IMR-90 (cell line): Measurements from ENCODE around the gene SEMA6A. TPM values are rescaled to one million over a fixed set of nuclear protein-coding genes. Genes with fewer than 3 reads are reported as not detected.

Experiments
- ATAC-seq: fragments of 200-7000 bp; cut with Tn5 transposase; 2 replicates; pipeline ENCODE4 v1.9.1; 2020; ENCODE audit warnings: low read depth, mild to moderate bottlenecking, moderate library complexity
- BruUV-seq: library from RNA; stranded (reverse); fragments of 400-500 nt; replicated peaks from 2 replicates; lab custom pipeline; 2021; lab: Mats Ljungman, UMichigan
- CTCF ChIA-PET: fragments of 300-600 bp; formaldehyde crosslinking; extraction: SDS; loops from one replicate; lab custom pipeline; 2021; ENCODE audit warnings: antibody characterized with exemption; lab: Yijun Ruan, JAX
- POLR2A ChIA-PET: fragments of 300-600 bp; sonication (Branson Sonifier 250); formaldehyde crosslinking; loops from one replicate; lab custom pipeline; 2022; ENCODE audit warnings: antibody characterized with exemption; ENCODE audit not compliant: unreplicated experiment; lab: Charles Lee
- DNase-seq: peaks from one replicate; pipeline ENCODE4 v3.0.0; 2013
- H2AFZ ChIP-seq: replicated peaks from 2 replicates; pipeline ENCODE3; 2013; ENCODE audit warnings: low read length, mild to moderate bottlenecking; ENCODE audit not compliant: poor library complexity
- H2AK5ac ChIP-seq: 2 replicates; pipeline ENCODE4 v1.6.1; 2013; ENCODE audit warnings: low read depth, low read length, inconsistent platforms
- H2AK9ac ChIP-seq: replicated peaks from 2 replicates; pipeline ENCODE3; 2013; ENCODE audit warnings: mild to moderate bottlenecking, low read depth, low read length, moderate library complexity; ENCODE audit not compliant: poor library complexity
- H2BK120ac ChIP-seq: 2 replicates; pipeline ENCODE4 v1.6.1; 2013; ENCODE audit warnings: low read depth, low read length, inconsistent platforms
- H2BK15ac ChIP-seq: 3 replicates; pipeline ENCODE4 v1.6.1; 2013; ENCODE audit warnings: low read depth, low read length, inconsistent platforms
- H2BK20ac ChIP-seq: 2 replicates; pipeline ENCODE4 v1.6.1; 2013; ENCODE audit warnings: low read depth, mild to moderate bottlenecking, inconsistent platforms, low read length, moderate library complexity
- H2BK5ac ChIP-seq: 2 replicates; pipeline ENCODE4 v1.6.1; 2013; ENCODE audit warnings: mild to moderate bottlenecking, low read depth, low read length, inconsistent platforms; ENCODE audit not compliant: poor library complexity, severe bottlenecking
- H3K14ac ChIP-seq: replicated peaks from 2 replicates; pipeline ENCODE4 v1.6.1; 2013; ENCODE audit warnings: low read depth, low read length, inconsistent platforms
- H3K18ac ChIP-seq: 2 replicates; pipeline ENCODE4 v1.6.1; 2013; ENCODE audit warnings: low read depth, low read length, control low read depth
- H3K23ac ChIP-seq: 2 replicates; pipeline ENCODE4 v1.6.1; 2013; ENCODE audit warnings: low read depth, low read length, inconsistent platforms
- H3K27ac ChIP-seq: 2 replicates; pipeline ENCODE4 v1.5.1; 2013; ENCODE audit warnings: mild to moderate bottlenecking, control low read depth, low read length; ENCODE audit not compliant: insufficient read depth
- H3K27me3 ChIP-seq: 2 replicates; pipeline ENCODE4 v1.6.1; 2013; ENCODE audit warnings: low read length; ENCODE audit not compliant: control insufficient read depth, insufficient read depth
- H3K36me3 ChIP-seq: 2 replicates; pipeline ENCODE4 v1.6.1; 2013; ENCODE audit warnings: low read length, mixed read lengths; ENCODE audit not compliant: control insufficient read depth, insufficient read depth
- H3K4ac ChIP-seq: 2 replicates; pipeline ENCODE4 v1.6.1; 2013; ENCODE audit warnings: low read depth, low read length, inconsistent platforms
- H3K4me1 ChIP-seq: 2 replicates; pipeline ENCODE4 v1.6.1; 2013; ENCODE audit warnings: low read length, mixed read lengths; ENCODE audit not compliant: control insufficient read depth, insufficient read depth
- H3K4me2 ChIP-seq: 2 replicates; pipeline ENCODE4 v1.6.1; 2013; ENCODE audit warnings: low read depth, mild to moderate bottlenecking, control low read depth, low read length, moderate library complexity
- H3K4me3 ChIP-seq: 2 replicates; pipeline ENCODE4 v1.5.1; 2013; ENCODE audit warnings: low read depth, mild to moderate bottlenecking, control low read depth, low read length, moderate library complexity; ENCODE audit not compliant: insufficient read depth
- H3K56ac ChIP-seq: 2 replicates; pipeline ENCODE4 v1.6.1; 2013; ENCODE audit warnings: low read length, inconsistent platforms; ENCODE audit not compliant: insufficient read depth; ENCODE audit errors: extremely low read depth
- H3K79me1 ChIP-seq, 2 experiments: 2 replicates each; pipeline ENCODE4 v1.6.1; 2013; ENCODE audit warnings: low read length in 2 of 2, inconsistent platforms in 1 of 2, low read depth in 1 of 2
- H3K9ac ChIP-seq: 2 replicates; pipeline ENCODE4 v1.6.1; 2013; ENCODE audit warnings: low read depth, low read length, control low read depth
- H3K9me1 ChIP-seq: 2 replicates; pipeline ENCODE4 v1.6.1; 2013; ENCODE audit warnings: low read length, inconsistent platforms; ENCODE audit not compliant: insufficient read depth
- H3K9me3 ChIP-seq: 2 replicates; pipeline ENCODE4 v1.6.1; 2013; ENCODE audit warnings: low read length; ENCODE audit not compliant: control insufficient read depth, insufficient read depth
- H4K20me1 ChIP-seq: 2 replicates; pipeline ENCODE4 v1.6.1; 2013; ENCODE audit warnings: low read length, inconsistent platforms; ENCODE audit not compliant: insufficient read depth
- H4K5ac ChIP-seq: 2 replicates; pipeline ENCODE4 v1.6.1; 2013; ENCODE audit warnings: mild to moderate bottlenecking, low read depth, low read length, control low read depth
- H4K8ac ChIP-seq, 2 experiments: 2 replicates each; pipeline ENCODE4 v1.6.1; 2013; ENCODE audit warnings: low read depth in 2 of 2, low read length in 2 of 2, control low read depth in 1 of 2, inconsistent platforms in 1 of 2
- H4K91ac ChIP-seq: 2 replicates; pipeline ENCODE4 v1.6.1; 2013; ENCODE audit warnings: low read depth, low read length, inconsistent platforms; ENCODE audit not compliant: insufficient read depth
- CEBPB ChIP-seq: IDR thresholded peaks from 2 replicates; pipeline ENCODE4 v1.6.1; 2012; ENCODE audit warnings: low read depth, low read length, improper control_type of control experiment
- CTCF ChIP-seq: conservative IDR thresholded peaks from 2 replicates; pipeline ENCODE4 v1.5.1; 2012; ENCODE audit warnings: mild to moderate bottlenecking, low read depth, low read length, improper control_type of control experiment
- ELK1 ChIP-seq: fragments of 150-350 bp; IDR thresholded peaks from 2 replicates; pipeline ENCODE4 v1.6.1; 2016; ENCODE audit warnings: low read depth, mild to moderate bottlenecking, low read length, moderate library complexity, borderline replicate concordance
- MAFK ChIP-seq: IDR thresholded peaks from 2 replicates; pipeline ENCODE4 v1.6.1; 2012; ENCODE audit warnings: low read depth, low read length, improper control_type of control experiment
- NFE2L2 ChIP-seq: fragments of 150-350 bp; IDR thresholded peaks from 2 replicates; pipeline ENCODE4 v1.6.1; 2016; ENCODE audit warnings: low read depth, mild to moderate bottlenecking, low read length
- POLR2A ChIP-seq: IDR thresholded peaks from 2 replicates; pipeline ENCODE4 v1.6.1; 2012; ENCODE audit warnings: mild to moderate bottlenecking, low read depth, low read length
- RCOR1 ChIP-seq: IDR thresholded peaks from 2 replicates; pipeline ENCODE4 v1.6.1; 2012; ENCODE audit warnings: mild to moderate bottlenecking, low read length, improper control_type of control experiment; ENCODE audit not compliant: insufficient replicate concordance
- USF2 ChIP-seq: fragments of 150-350 bp; IDR thresholded peaks from 2 replicates; pipeline ENCODE4 v1.6.1; 2017; ENCODE audit warnings: mild to moderate bottlenecking, antibody characterized with exemption, low read length, low read depth
- WGBS, 2 experiments: methylation state at CpG; one replicate each; pipeline versions ENCODE4 v1.1.5 to v1.1.7; 2013; ENCODE audit warnings: missing lambda C conversion rate in 2 of 2; ENCODE audit not compliant: insufficient read length in 1 of 2; ENCODE audit errors: extremely low coverage in 2 of 2; 5-methylcytosine and 5-hydroxymethylcytosine counted together
- dilution Hi-C: fragments of 300-500 bp; cut with HindIII; formaldehyde crosslinking; loops from one replicate; pipeline ENCODE4 v1.14.3; 2018; ENCODE audit warnings: low sequenced_read_pairs; ENCODE audit not compliant: unreplicated experiment
- in situ Hi-C: fragments of 300-500 bp; cut with MboI; formaldehyde crosslinking; loops from 3 replicates; pipeline ENCODE4 v1.14.3; 2019; ENCODE audit warnings: low sequenced_read_pairs, inconsistent platforms, mixed read lengths
- intact Hi-C: fragments of 100-400 bp; cut with micrococcal nuclease; formaldehyde crosslinking; loops from 2 replicates; pipeline ENCODE4 v1.10.0; 2022
- polyA plus RNA-seq, 3 experiments: library from polyadenylated mRNA; depleted of rRNA; stranded (reverse); fragments of >200 nt; gene quantifications; 2 replicates each; pipeline ENCODE4 v1.2.3, GENCODE V29; 2012; ENCODE audit warnings: low replicate concordance in 1 of 3
- total RNA-seq: library from RNA; depleted of rRNA; stranded (reverse); fragments of >200 nt; gene quantifications from 2 replicates; pipeline ENCODE4 v1.2.3, GENCODE V29; 2012

SEMA6A gene
- total and polyA plus RNA-seq, 2 of the 4 experiments (the other 2 are of a cell fraction): 0.27 to 0.36 TPM

GRCh38 chr5:116529615-116530014 is 45.0 kb downstream of the SEMA6A start:
- Histone ChIP-seq H3K23ac (no peak overlapping the region), H3K9me3 (no peaks in the 10 kb centered on the region), H2BK5ac (no peak overlapping the region), H2AFZ (no peak overlapping the region), H2BK15ac (no peak overlapping the region), H3K14ac (no peak overlapping the region), H4K5ac (no peak overlapping the region), H3K4me3 (no peak overlapping the region), H3K4me2 (no peak overlapping the region), H2BK120ac (no peak overlapping the region), H2BK20ac (no peak overlapping the region), H3K4ac (no peak overlapping the region), H4K20me1 (no peaks in the 10 kb centered on the region), H2AK9ac (no peak overlapping the region), H3K18ac (no peak overlapping the region), H3K9me1 (no peaks in the 10 kb centered on the region), H4K91ac (no peak overlapping the region), H3K4me1 (no peaks in the 10 kb centered on the region), H3K79me1 (no peaks in the 10 kb centered on the region), H3K27me3 (no peaks in the 10 kb centered on the region; the same call in 1 of the 2 replicates), H3K56ac (no peak overlapping the region), H4K8ac (no peak overlapping the region), H3K27ac (no peak overlapping the region), H2AK5ac (no peak overlapping the region), H3K36me3 (no peaks in the 10 kb centered on the region), H3K9ac (no peak overlapping the region)
- ATAC-seq (no peak), DNase-seq (no peak)
- BruUV-seq: no TSS peak
- WGBS, 2 experiments: no CpG with 5 or more reads among the region's 4 CpGs
- in situ Hi-C loops: no loop called here
- intact Hi-C loops: no loop called here
- dilution Hi-C loops: no loop called here
- ChIA-PET POLR2A (no interaction called here), CTCF (no interaction called here)
- TF ChIP-seq USF2 (no peak), MAFK (no peak), CTCF (no peak), CEBPB (no peak), ELK1 (no peak), NFE2L2 (no peak), POLR2A (no peak), RCOR1 (no peak)
